ENCODE data around the gene DSC2.
"Not testable (repeated sequence)": the region's sequence is repeated elsewhere in the genome, so short reads cannot be mapped to it uniquely, and the experiment has no call there.

DSC2 gene

GRCh38 chr18:31042084-31042405, 60.2 kb downstream of the DSC2 start:
- DNase-seq = no peak

DNA sequence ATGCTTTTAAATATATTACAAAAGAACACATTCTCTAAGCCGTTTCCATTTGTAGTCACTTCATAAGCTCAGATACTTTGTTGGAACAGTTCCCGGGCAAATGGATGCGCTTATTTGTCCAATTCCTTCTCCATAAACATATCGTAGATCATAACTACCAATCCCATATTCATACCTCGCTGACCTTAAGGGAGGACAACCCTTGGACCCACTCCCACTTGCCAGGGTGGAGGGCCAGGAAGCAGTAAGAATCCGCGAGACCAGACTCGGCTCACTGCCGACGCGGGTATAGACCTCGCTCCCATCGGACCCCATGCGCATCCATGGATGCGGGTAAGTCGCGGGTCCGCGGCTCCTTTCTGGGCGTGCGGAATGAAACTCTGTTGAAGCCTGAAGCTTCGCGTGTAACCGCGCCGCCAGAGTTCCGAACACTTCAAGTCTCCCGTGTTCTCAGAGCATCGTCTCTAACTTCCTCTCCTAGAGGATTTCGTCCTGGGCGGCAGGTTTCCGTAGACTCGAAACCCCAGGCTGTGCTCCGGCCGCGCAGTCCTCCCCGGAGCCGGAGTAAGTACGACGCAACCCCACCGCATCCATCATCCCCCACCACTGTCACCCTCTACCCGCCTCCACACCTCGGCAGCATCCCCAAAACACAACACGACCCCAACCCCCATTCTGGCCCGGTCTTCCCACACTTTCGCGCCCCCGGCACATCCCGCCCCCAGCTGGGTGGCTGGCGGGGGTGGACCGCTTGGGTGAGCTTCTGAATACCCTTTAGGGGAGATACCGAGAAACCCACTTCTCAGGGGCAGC, 60.7 kb downstream of the DSC2 start:
- no peak for DNase-seq

DNA sequence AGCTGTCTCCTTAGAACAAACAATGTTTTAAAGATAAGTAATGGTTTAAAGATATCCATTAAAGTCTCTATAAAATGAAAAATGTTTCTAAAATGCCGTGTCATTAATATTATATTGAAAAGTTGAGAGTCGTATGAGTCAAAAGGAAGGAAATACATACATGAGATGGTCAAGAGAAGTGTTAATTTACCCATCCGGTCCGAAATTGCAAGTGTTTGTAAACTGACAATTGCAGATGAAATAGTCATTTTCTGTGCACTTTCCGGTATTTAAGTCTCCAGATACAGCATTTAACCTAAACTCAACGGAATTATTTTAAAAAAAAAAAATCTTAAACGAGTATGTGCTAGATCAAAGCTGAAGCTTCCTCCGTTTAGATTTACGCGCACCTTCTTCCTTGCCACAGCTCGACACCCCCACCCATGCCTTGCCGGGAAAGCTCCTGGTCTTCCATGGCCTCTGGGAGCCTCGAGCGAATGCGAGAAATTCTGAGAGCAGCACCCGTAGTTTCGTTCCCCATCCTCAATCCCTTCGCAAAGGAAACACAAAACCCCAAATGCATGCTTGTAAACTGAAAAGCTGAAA, 61.4 kb downstream of the DSC2 start:
- DNase-seq = no peak

DNA sequence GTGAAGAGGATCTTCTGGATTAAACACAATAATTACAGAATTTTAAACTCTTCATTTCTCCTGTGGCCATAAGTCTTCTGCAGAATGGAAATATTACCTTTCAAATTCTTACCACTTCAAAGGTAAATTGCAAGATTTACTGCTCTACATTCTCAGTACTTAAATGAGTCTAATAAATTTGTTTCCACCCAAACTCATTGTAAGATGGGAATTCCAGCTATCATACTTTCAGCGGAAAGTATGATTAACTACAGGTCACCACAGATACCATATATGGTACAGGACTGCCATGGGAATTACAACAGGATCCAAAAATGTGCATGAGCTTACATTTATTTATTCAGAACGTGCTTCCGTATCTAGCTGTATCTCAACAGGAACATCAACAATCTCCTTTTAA, 62.8 kb downstream of the DSC2 start:
- no peak for DNase-seq

DNA sequence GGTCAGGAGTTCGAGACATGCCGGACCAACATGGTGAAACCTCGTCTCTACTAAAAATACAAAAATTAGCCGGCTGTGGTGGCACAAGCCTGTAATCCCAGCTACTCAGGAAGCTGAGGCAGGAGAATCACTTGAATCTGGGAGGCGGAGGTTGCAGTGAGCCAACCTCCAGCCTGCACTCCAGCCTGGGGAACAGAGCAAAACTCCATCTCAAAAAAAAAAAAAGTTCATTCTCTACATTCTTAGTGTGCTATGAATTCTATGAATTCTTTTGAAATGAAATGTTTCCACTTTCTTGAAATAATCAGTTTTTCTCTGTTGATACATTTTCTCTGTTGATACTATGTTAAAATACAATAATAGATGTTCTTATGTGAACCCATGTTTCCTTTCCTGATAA, 64.5 kb downstream of the DSC2 start:
- DNase-seq = not testable (repeated sequence)

DNA sequence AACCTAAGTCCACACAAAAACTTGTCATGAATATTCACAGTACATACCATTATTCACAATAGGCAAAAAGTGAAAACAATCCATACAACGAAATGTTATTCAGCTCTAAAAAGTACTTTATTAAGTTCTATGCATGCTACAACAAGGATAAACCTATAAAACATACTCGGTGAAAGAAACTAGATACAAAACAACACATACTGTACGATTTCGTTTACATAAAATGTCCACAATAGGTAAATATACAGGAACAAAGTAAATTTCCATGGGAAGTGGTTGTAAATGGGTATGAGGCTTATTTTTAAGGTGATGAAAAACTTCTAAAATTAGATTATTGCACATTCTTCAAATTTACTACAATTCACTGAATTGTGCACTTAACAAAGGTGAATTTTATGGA, 67.7 kb downstream of the DSC2 start:
- no peak for DNase-seq

- no peak for DNase-seq
Observed at GRCh38 chr18:31030574-31031278, 71.5 kb downstream of the DSC2 start.

DNA sequence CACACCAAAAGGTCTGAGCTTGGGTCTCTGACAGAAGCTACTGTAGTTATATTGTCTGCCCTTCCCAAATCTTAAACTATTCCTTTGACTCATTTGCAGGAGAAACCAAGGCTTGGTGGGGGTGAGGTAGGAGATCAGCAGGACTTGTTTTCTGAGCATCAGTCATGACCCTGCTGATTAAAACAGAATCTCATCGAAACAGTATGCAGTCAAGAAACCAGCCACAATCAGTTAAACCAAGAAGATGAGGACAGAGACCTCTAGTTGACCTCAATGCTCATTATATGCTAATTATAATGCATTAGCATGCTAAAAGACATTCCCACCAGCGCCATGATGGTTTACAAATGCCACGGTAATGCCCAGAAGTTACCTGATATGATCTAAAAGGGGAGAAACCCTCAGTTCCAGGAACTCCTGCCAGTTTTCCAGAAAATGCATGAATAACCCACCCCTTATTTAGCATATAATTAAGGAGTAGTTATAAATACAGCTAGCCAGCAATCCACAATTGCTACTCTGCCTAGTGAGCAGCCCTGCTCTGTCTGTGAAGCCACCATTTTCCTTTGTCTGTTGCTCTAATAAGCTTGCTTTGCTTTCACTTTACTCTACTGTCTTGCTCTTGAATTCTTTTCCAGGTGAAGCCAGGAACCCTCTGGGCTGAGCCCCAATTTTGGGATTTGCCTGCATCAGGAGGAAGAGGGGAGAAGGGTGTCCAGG, 86.3 kb downstream of the DSC2 start:
- DNase-seq = no peak

- not testable (repeated sequence) for DNase-seq
Observed at GRCh38 chr18:31011455-31011854, 90.8 kb downstream of the DSC2 start.

DNA sequence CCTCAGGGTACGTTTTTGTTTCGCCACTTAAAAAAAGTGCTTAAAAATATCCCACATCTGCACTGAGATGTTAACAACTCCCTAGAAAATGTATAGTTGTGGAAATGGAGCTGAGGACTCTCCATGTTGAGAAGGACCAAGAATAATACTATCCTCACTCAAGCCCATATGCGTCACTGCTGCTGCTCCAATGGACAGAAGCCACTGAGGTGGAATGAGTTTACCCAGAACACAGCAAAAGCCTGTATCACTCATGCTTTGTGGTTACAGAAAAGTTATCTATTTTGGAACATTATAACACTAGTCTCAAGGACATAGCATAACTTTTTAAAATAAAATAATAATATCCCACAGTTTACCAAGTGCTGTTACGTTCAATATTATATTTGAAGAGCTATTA, 91.6 kb downstream of the DSC2 start:
- no peak for DNase-seq
